IMR-90 (cell line): ENCODE results near the gene IL18R1.

ENCODE experiments used
- FOS ChIP-seq: fragments of 150-350 bp; IDR thresholded peaks from 2 replicates; pipeline ENCODE4 v1.6.1; 2016; ENCODE audit warnings: low read depth, low read length
- MAFK ChIP-seq: IDR thresholded peaks from 2 replicates; pipeline ENCODE4 v1.6.1; 2012; ENCODE audit warnings: low read depth, low read length, improper control_type of control experiment
- MAZ ChIP-seq: IDR thresholded peaks from 2 replicates; pipeline ENCODE4 v1.6.1; 2012; ENCODE audit warnings: low read depth, mild to moderate bottlenecking, low read length, improper control_type of control experiment, moderate library complexity, borderline replicate concordance
- POLR2A ChIP-seq: IDR thresholded peaks from 2 replicates; pipeline ENCODE4 v1.6.1; 2012; ENCODE audit warnings: mild to moderate bottlenecking, low read depth, low read length
- RCOR1 ChIP-seq: IDR thresholded peaks from 2 replicates; pipeline ENCODE4 v1.6.1; 2012; ENCODE audit warnings: mild to moderate bottlenecking, low read length, improper control_type of control experiment; ENCODE audit not compliant: insufficient replicate concordance
- RFX5 ChIP-seq: IDR thresholded peaks from 2 replicates; pipeline ENCODE4 v1.8.0; 2012; ENCODE audit warnings: low read depth, mild to moderate bottlenecking, low read length, moderate library complexity
- TF ChIP-seq, protein P1 (sequence below): conservative IDR thresholded peaks from 2 replicates; pipeline ENCODE4 v1.5.1; 2012; ENCODE audit warnings: mild to moderate bottlenecking, low read depth, low read length, improper control_type of control experiment

GRCh38 chr2:102321941-102322719 is 33.5 kb upstream of the IL18R1 start:
- TF ChIP-seq RCOR1 (no peak), RFX5 (no peak), MAZ (no peak), POLR2A (no peak), FOS (no peak), MAFK (no peak)
- TF ChIP-seq, protein P1, sequence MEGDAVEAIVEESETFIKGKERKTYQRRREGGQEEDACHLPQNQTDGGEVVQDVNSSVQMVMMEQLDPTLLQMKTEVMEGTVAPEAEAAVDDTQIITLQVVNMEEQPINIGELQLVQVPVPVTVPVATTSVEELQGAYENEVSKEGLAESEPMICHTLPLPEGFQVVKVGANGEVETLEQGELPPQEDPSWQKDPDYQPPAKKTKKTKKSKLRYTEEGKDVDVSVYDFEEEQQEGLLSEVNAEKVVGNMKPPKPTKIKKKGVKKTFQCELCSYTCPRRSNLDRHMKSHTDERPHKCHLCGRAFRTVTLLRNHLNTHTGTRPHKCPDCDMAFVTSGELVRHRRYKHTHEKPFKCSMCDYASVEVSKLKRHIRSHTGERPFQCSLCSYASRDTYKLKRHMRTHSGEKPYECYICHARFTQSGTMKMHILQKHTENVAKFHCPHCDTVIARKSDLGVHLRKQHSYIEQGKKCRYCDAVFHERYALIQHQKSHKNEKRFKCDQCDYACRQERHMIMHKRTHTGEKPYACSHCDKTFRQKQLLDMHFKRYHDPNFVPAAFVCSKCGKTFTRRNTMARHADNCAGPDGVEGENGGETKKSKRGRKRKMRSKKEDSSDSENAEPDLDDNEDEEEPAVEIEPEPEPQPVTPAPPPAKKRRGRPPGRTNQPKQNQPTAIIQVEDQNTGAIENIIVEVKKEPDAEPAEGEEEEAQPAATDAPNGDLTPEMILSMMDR, result no peak
